ENCODE results near the gene CDKL1. TPM values are rescaled to one million over a fixed set of nuclear protein-coding genes. Genes with fewer than 3 reads are reported as not detected.

CDKL1 gene
- polyA plus RNA-seq, 3 donors: 1.2 to 2.5 (median 1.3) TPM

- H3K27me3 ChIP-seq (ENCODE audit: control insufficient read depth in 2 of 2, insufficient read depth in 2 of 2, low read length in 2 of 2): no peaks in the 10 kb centered on the region
- no peak overlapping the region for H3K9ac ChIP-seq (ENCODE audit: insufficient read depth, low read length, poor library complexity, severe bottlenecking)
- peak in 1 of 3 donors; percentile 28 for DNase-seq
- H3K4me1 ChIP-seq (ENCODE audit: control insufficient read depth in 1 of 2, insufficient read depth in 2 of 2, low read length in 2 of 2): peaks cover 3 to 20% of the 10 kb centered on the region in 2 donors
- H3K4me2 ChIP-seq (replicated peaks; ENCODE audit: extremely low read depth, low read length, poor library complexity, severe bottlenecking): no peak overlapping the region
- H3K4me1 Mint-ChIP-seq: peaks cover 18% of the 10 kb centered on the region
- H4K20me1 ChIP-seq (ENCODE audit: insufficient read depth, low read length): peaks cover 24% of the 10 kb centered on the region
- no peak for TF ChIP-seq CTCF (IDR thresholded peaks at IDR 0.05)
- H3K9me3 ChIP-seq (replicated peaks in 1 of 2; ENCODE audit: control insufficient read depth in 1 of 2, insufficient read depth in 1 of 2, low read length in 2 of 2): no peaks in the 10 kb centered on the region
- no peak overlapping the region for H2AFZ ChIP-seq (ENCODE audit: insufficient read depth, low read depth, low read length, poor library complexity, severe bottlenecking)
- H3K79me2 ChIP-seq (ENCODE audit: insufficient read depth, low read length): peaks cover 19% of the 10 kb centered on the region
- peaks cover 18 to 30% of the 10 kb centered on the region in 2 donors for H3K36me3 ChIP-seq (replicated peaks in 1 of 2; ENCODE audit: control insufficient read depth in 1 of 2, insufficient read depth in 2 of 2, low read length in 2 of 2)
- H3K4me3 Mint-ChIP-seq: no peak overlapping the region
- intact Hi-C loops (cut with micrococcal nuclease): no loop called here
- H3K27ac Mint-ChIP-seq: no peak overlapping the region
- whole genome bisulfite sequencing (ENCODE audit: insufficient coverage): 83% methylated on average over 8 of the region's 8 CpGs
- no peak overlapping the region for H3K27ac ChIP-seq (ENCODE audit: low read depth in 1 of 2, low read length in 2 of 2)
- H3K36me3 Mint-ChIP-seq: peaks cover 30 to 32% of the 10 kb centered on the region in 2 donors
- H3K4me3 ChIP-seq (replicated peaks in 1 of 3; ENCODE audit: low read depth in 2 of 3, low read length in 3 of 3): no peak overlapping the region
- H3K9me3 Mint-ChIP-seq: peaks cover 0 to 2% (median 0%) of the 10 kb centered on the region in 7 donors
- H3K27me3 Mint-ChIP-seq (ENCODE audit: low read depth in 3 of 3): no peaks in the 10 kb centered on the region
Observed at GRCh38 chr14:50320283-50320682, 76.4 kb downstream of the CDKL1 start.

- H3K36me3 Mint-ChIP-seq: peaks cover 29 to 32% of the 10 kb centered on the region in 2 donors
- Histone ChIP-seq H3K27ac (ENCODE audit: low read depth in 1 of 2, low read length in 2 of 2) (no peak overlapping the region), H2AFZ (ENCODE audit: insufficient read depth, low read depth, low read length, poor library complexity, severe bottlenecking) (no peak overlapping the region), H3K27me3 (ENCODE audit: control insufficient read depth in 2 of 2, insufficient read depth in 2 of 2, low read length in 2 of 2) (no peaks in the 10 kb centered on the region), H3K4me2 (replicated peaks; ENCODE audit: extremely low read depth, low read length, poor library complexity, severe bottlenecking) (no peak overlapping the region), H3K79me2 (ENCODE audit: insufficient read depth, low read length) (peaks cover 19% of the 10 kb centered on the region), H3K9me3 (replicated peaks in 1 of 2; ENCODE audit: control insufficient read depth in 1 of 2, insufficient read depth in 1 of 2, low read length in 2 of 2) (no peaks in the 10 kb centered on the region), H4K20me1 (ENCODE audit: insufficient read depth, low read length) (peaks cover 24% of the 10 kb centered on the region), H3K36me3 (replicated peaks in 1 of 2; ENCODE audit: control insufficient read depth in 1 of 2, insufficient read depth in 2 of 2, low read length in 2 of 2) (peaks cover 15 to 24% of the 10 kb centered on the region in 2 donors), H3K4me1 (ENCODE audit: control insufficient read depth in 1 of 2, insufficient read depth in 2 of 2, low read length in 2 of 2) (peaks cover 3 to 20% of the 10 kb centered on the region in 2 donors), H3K9ac (ENCODE audit: insufficient read depth, low read length, poor library complexity, severe bottlenecking) (no peak overlapping the region), H3K4me3 (replicated peaks in 1 of 3; ENCODE audit: low read depth in 2 of 3, low read length in 3 of 3) (no peak overlapping the region)
- DNase-seq: peak in 1 of 3 donors; percentile 24
- 83% methylated on average over 1 of the region's 2 CpGs for WGBS (ENCODE audit: insufficient coverage)
- H3K27ac Mint-ChIP-seq: peak overlapping the region in 3 of 7 donors; percentile 42 to 87 (median 48)
- H3K4me3 Mint-ChIP-seq: no peak overlapping the region
- TF ChIP-seq CTCF (IDR thresholded peaks at IDR 0.05): no peak
- H3K27me3 Mint-ChIP-seq (ENCODE audit: low read depth in 3 of 3): no peaks in the 10 kb centered on the region
- H3K9me3 Mint-ChIP-seq: peaks cover 0 to 2% (median 0%) of the 10 kb centered on the region in 7 donors
- peaks cover 18% of the 10 kb centered on the region for H3K4me1 Mint-ChIP-seq
- intact Hi-C loops (cut with micrococcal nuclease): loop anchor here in 1 of 2 donors (10.0 kb wide), 1 partner anchor 85 kb away; the partner anchor contains the start of gene SOS2
Observed at GRCh38 chr14:50319721-50320120, 77.0 kb downstream of the CDKL1 start.
